GM12878 (cell line): ENCODE results near the gene GDAP1L1. TPM values are rescaled to one million over a fixed set of nuclear protein-coding genes. Genes with fewer than 3 reads are reported as not detected.

Source experiments
- ATAC-seq: fragments of 200-7000 bp; cut with Tn5 transposase; 3 replicates; pipeline ENCODE4 v1.9.1; 2020; ENCODE audit warnings: mild to moderate bottlenecking, moderate library complexity
- BruUV-seq: library from RNA; stranded (reverse); fragments of 400-500 nt; replicated peaks from 2 replicates; lab custom pipeline; 2021; lab: Mats Ljungman, UMichigan
- CTCF ChIA-PET: fragments of 300-600 bp; sonication (Branson Sonifier 250); formaldehyde crosslinking; extraction: SDS; loops from one replicate; lab custom pipeline; 2021; ENCODE audit warnings: inconsistent platforms; lab: Yijun Ruan, JAX
- POLR2A ChIA-PET: fragments of 350-600 bp; formaldehyde crosslinking; extraction: SDS; loops from one replicate; lab custom pipeline; 2021; ENCODE audit warnings: inconsistent platforms; lab: Charles Lee
- RAD21 ChIA-PET: fragments of 300-600 bp; sonication (Branson Sonifier 250); formaldehyde crosslinking; loops from one replicate; lab custom pipeline; 2023; ENCODE audit warnings: antibody characterized with exemption; ENCODE audit not compliant: unreplicated experiment; lab: Charles Lee
- SMC1A ChIA-PET: fragments of 300-600 bp; sonication (Branson Sonifier 250); formaldehyde crosslinking; loops from one replicate; lab custom pipeline; 2023; ENCODE audit not compliant: unreplicated experiment, uncharacterized antibody; lab: Charles Lee
- DNase-seq: peaks from one replicate; pipeline ENCODE4 v3.0.0-alpha.2; 2011; ENCODE audit warnings: low read depth, low spot score
- FAIRE-seq: peaks from 3 replicates; lab custom pipeline; 2011; peaks lifted over from hg19 to GRCh38; lab: Jason Lieb, UNC
- H2AFZ ChIP-seq: 2 replicates; pipeline ENCODE4 v1.6.0; 2011; ENCODE audit warnings: low read depth, low read length, control low read depth; ENCODE audit not compliant: control insufficient read depth
- H3K27ac ChIP-seq: 2 replicates; pipeline ENCODE4 v1.5.1; 2011; ENCODE audit warnings: control low read depth; ENCODE audit not compliant: control insufficient read depth, insufficient read depth
- H3K27me3 ChIP-seq, 2 experiments: replicated peaks in 1 of 2; 2 replicates each; pipeline versions ENCODE4 v1.6.0 to v1.6.1; 2011; ENCODE audit warnings: low read length in 1 of 2; ENCODE audit not compliant: control insufficient read depth in 2 of 2, insufficient read depth in 2 of 2
- H3K36me3 ChIP-seq, 2 experiments: 2 replicates each; pipeline ENCODE4 v1.5.1; 2011; ENCODE audit warnings: low read length in 1 of 2; ENCODE audit not compliant: control insufficient read depth in 2 of 2, insufficient read depth in 2 of 2
- H3K4me1 ChIP-seq: 2 replicates; pipeline ENCODE4 v1.6.1; 2011; ENCODE audit warnings: mild to moderate bottlenecking, low read length, moderate library complexity, mixed read lengths; ENCODE audit not compliant: control insufficient read depth, insufficient read depth
- H3K4me2 ChIP-seq: 2 replicates; pipeline ENCODE4 v1.6.0; 2011; ENCODE audit warnings: control low read depth; ENCODE audit not compliant: control insufficient read depth, insufficient read depth
- H3K4me3 ChIP-seq: fragments of 200-600 bp; sonication (generic); 2 replicates; pipeline ENCODE4 v1.5.1; 2016
- H3K79me2 ChIP-seq: 2 replicates; pipeline ENCODE4 v1.6.0; 2011; ENCODE audit warnings: low read length; ENCODE audit not compliant: control insufficient read depth, insufficient read depth
- H3K9ac ChIP-seq: 2 replicates; pipeline ENCODE4 v1.8.0; 2011; ENCODE audit warnings: low read length, control low read depth, mixed read lengths; ENCODE audit not compliant: control insufficient read depth, insufficient read depth
- H3K9me3 ChIP-seq: replicated peaks from 3 replicates; pipeline ENCODE4 v1.5.1; 2011; ENCODE audit warnings: mild to moderate bottlenecking, low read length; ENCODE audit not compliant: control insufficient read depth, insufficient read depth
- H4K20me1 ChIP-seq: 2 replicates; pipeline ENCODE4 v1.6.0; 2011; ENCODE audit not compliant: control insufficient read depth, insufficient read depth
- ASH2L ChIP-seq: fragments of 300-600, 200-600 bp; sonication (generic); IDR thresholded peaks from 2 replicates; pipeline ENCODE4 v1.6.1; 2017; ENCODE audit warnings: low read depth, mild to moderate bottlenecking, borderline replicate concordance
- CHD4 ChIP-seq: fragments of 200-600 bp; sonication (generic); IDR thresholded peaks from 2 replicates; pipeline ENCODE4 v1.6.1; 2016; ENCODE audit warnings: mild to moderate bottlenecking
- ELK1 ChIP-seq: IDR thresholded peaks from 2 replicates; pipeline ENCODE4 v1.6.1; 2012; ENCODE audit warnings: low read depth, low read length, improper control_type of control experiment
- FOXM1 ChIP-seq: IDR thresholded peaks from 2 replicates; pipeline ENCODE4 v1.6.1; 2012; ENCODE audit warnings: low read depth, mild to moderate bottlenecking, inconsistent platforms, low read length, moderate library complexity
- GABPA ChIP-seq: IDR thresholded peaks from 2 replicates; pipeline ENCODE4 v1.6.1; 2014; ENCODE audit warnings: antibody characterized with exemption, low read depth, mild to moderate bottlenecking, inconsistent platforms
- GATAD2B ChIP-seq: fragments of 450-650 bp; conservative IDR thresholded peaks from 2 replicates; pipeline ENCODE4 v1.6.1; 2017; ENCODE audit warnings: low read depth, mild to moderate bottlenecking, moderate library complexity
- MTA3 ChIP-seq: IDR thresholded peaks from 2 replicates; pipeline ENCODE4 v1.6.1; 2012; ENCODE audit warnings: low read length, inconsistent platforms, borderline replicate concordance
- MYB ChIP-seq: fragments of 150-350 bp; IDR thresholded peaks from 2 replicates; pipeline ENCODE4 v1.6.1; 2014; ENCODE audit warnings: mild to moderate bottlenecking, low read depth, low read length, borderline replicate concordance
- NRF1 ChIP-seq: conservative IDR thresholded peaks from 2 replicates; pipeline ENCODE4 v1.6.1; 2011; ENCODE audit warnings: mild to moderate bottlenecking, low read depth, low read length, improper control_type of control experiment
- RBBP5 ChIP-seq: fragments of 200-600 bp; sonication (generic); conservative IDR thresholded peaks from 2 replicates; pipeline ENCODE4 v1.6.1; 2016
- SMAD5 ChIP-seq: IDR thresholded peaks from 2 replicates; pipeline ENCODE4 v1.6.1; 2016; ENCODE audit warnings: antibody characterized with exemption, low read depth
- SP1 ChIP-seq: IDR thresholded peaks from one replicate; pipeline ENCODE4 v1.6.1; 2011; ENCODE audit warnings: low read depth, low read length
- TCF7 ChIP-seq: IDR thresholded peaks from 2 replicates; pipeline ENCODE4 v1.6.1; 2014; ENCODE audit warnings: antibody characterized with exemption, borderline replicate concordance
- YBX1 ChIP-seq: fragments of 450-650 bp; IDR thresholded peaks from 2 replicates; pipeline ENCODE4 v1.6.1; 2016; ENCODE audit warnings: antibody characterized with exemption
- WGBS: methylation state at CpG from one replicate; pipeline ENCODE4 v1.1.6; 2016; ENCODE audit warnings: low lambda C conversion rate; ENCODE audit not compliant: insufficient replicate concordance, insufficient coverage; ENCODE audit errors: missing lambda C conversion rate; 5-methylcytosine and 5-hydroxymethylcytosine counted together
- in situ Hi-C: fragments of 300-500 bp; cut with MboI; formaldehyde crosslinking; loops from 9 replicates; pipeline ENCODE4 v1.14.3; 2018; ENCODE audit warnings: mixed read lengths
- intact Hi-C: fragments of 100-400 bp; cut with micrococcal nuclease; formaldehyde crosslinking; loops from one replicate; pipeline ENCODE4 v1.14.2; 2022; ENCODE audit not compliant: unreplicated experiment
- polyA plus RNA-seq, 11 experiments: library from polyadenylated mRNA; depleted of rRNA in 4 of 11; unstranded in 6 of 11; stranded (reverse) in 5 of 11; fragments of >200 nt; fragmentation: Nextera tagmentation in 4 of 11; fragmentation: Illumina TruSeq in 1 of 11; extraction: Ambion mirVana in 4 of 11; extraction: Trizol in 1 of 11; gene quantifications; 1 replicate in 1 of 11; 2 replicates in 10 of 11; pipeline versions ENCODE4 v1.2.1 to v1.2.3, GENCODE V29; 2011 to 2016; ENCODE audit warnings: inconsistent platforms in 2 of 11, missing spikeins in 2 of 11, low read depth in 1 of 11
- total RNA-seq, 4 experiments: library from RNA; depleted of rRNA in 3 of 4; stranded (reverse); fragments of >200 nt in 3 of 4; fragmentation: Illumina TruSeq in 1 of 4; extraction: Trizol in 1 of 4; gene quantifications; 2 replicates each; pipeline versions ENCODE4 v1.2.1 to v1.2.3, GENCODE V29; 2013 to 2021

GDAP1L1 gene
- total and polyA plus RNA-seq, 10 of the 15 experiments (the other 5 are each of a cell fraction or from before 2014, with no cell fraction given) = 0.08 to 0.38 TPM; not detected in 8

- no peaks in the 10 kb centered on the region for H4K20me1 ChIP-seq
- H2AFZ ChIP-seq = no peak overlapping the region
- RAD21 ChIA-PET = no interaction called here
- ATAC-seq (no peak), FAIRE-seq (no peak), DNase-seq (no peak)
- TF ChIP-seq FOXM1 (no peak), CHD4 (no peak), MYB (no peak), RBBP5 (no peak), TCF7 (no peak), YBX1 (no peak), SP1 (no peak), GABPA (no peak), MTA3 (no peak), ASH2L (no peak), ELK1 (no peak), NRF1 (no peak), GATAD2B (no peak), SMAD5 (no peak)
- peaks cover 3% of the 10 kb centered on the region for H3K79me2 ChIP-seq
- WGBS = 82% methylated on average over 4 of the region's 4 CpGs
- H3K4me2 ChIP-seq = no peak overlapping the region
- no peaks in the 10 kb centered on the region for H3K9me3 ChIP-seq
- no peak overlapping the region for H3K4me3 ChIP-seq
- H3K36me3 ChIP-seq = peaks cover 13 to 39% of the 10 kb centered on the region in 2 experiments
- H3K27ac ChIP-seq = no peak overlapping the region
- no peaks in the 10 kb centered on the region for H3K27me3 ChIP-seq
- SMC1A ChIA-PET = no interaction called here
- in situ Hi-C loops = no loop called here
- POLR2A ChIA-PET = no interaction called here
- CTCF ChIA-PET = interaction anchor here (0.6 kb wide), 1 partner anchor 11 kb away, joined by 3 read pairs; no protein-coding TSS in a partner anchor
- H3K9ac ChIP-seq = no peak overlapping the region
- no peaks in the 10 kb centered on the region for H3K4me1 ChIP-seq
- no TSS peak for BruUV-seq
- intact Hi-C loops = no loop called here
Observed at GRCh38 chr20:44200371-44200770, 46.7 kb upstream of the GDAP1L1 start.
